ENCODE results near the gene PCDHA10.

- TF ChIP-seq CTCF (IDR thresholded peaks at IDR 0.05; ENCODE audit: insufficient read depth, low read length) = no peak
- no peak for TF ChIP-seq SPI1 (IDR thresholded peaks at IDR 0.05; ENCODE audit: borderline replicate concordance, low read depth)
- TF ChIP-seq POLR2AphosphoS5 (IDR thresholded peaks at IDR 0.05; ENCODE audit: low read depth) = no peak
- no peak for TF ChIP-seq REST (IDR thresholded peaks at IDR 0.05; ENCODE audit: insufficient replicate concordance, low read depth)
- no peak for TF ChIP-seq GABPA (IDR thresholded peaks at IDR 0.05; ENCODE audit: low read depth)
Measured at GRCh38 chr5:140877262-140877581, 21.5 kb downstream of the PCDHA10 start.

Data from HL-60 (cell line).